Measurements from ENCODE around the gene SLC12A7.

SLC12A7 gene

GRCh38 chr5:1045960-1046560 lies 65.8 kb downstream of the SLC12A7 start:
- Histone ChIP-seq H3K4me3 (ENCODE audit: low read depth in 1 of 5, low read length in 5 of 5) (no peak overlapping the region), H3K36me3 (ENCODE audit: control insufficient read depth in 5 of 5, insufficient read depth in 5 of 5, low read length in 5 of 5) (peaks cover 0 to 11% (median 7%) of the 10 kb centered on the region in 5 donors), H3K4me1 (ENCODE audit: control insufficient read depth in 5 of 5, insufficient read depth in 5 of 5, low read length in 5 of 5) (peaks cover 0 to 66% (median 0%) of the 10 kb centered on the region in 5 donors), H3K9me3 (ENCODE audit: control insufficient read depth in 5 of 5, low read length in 5 of 5) (peaks cover 0 to 3% (median 0%) of the 10 kb centered on the region in 5 donors), H3K27me3 (ENCODE audit: control insufficient read depth in 5 of 5, insufficient read depth in 4 of 5, low read length in 5 of 5) (peaks cover 0 to 24% (median 0%) of the 10 kb centered on the region in 5 donors), H3K27ac (ENCODE audit: low read depth, low read length) (no peak overlapping the region), H3K9ac (ENCODE audit: low read length in 5 of 5) (peak overlapping the region in 1 of 5 donors; percentile 87)

GRCh38 chr5:1044117-1044516 lies 67.7 kb downstream of the SLC12A7 start:
- Histone ChIP-seq H3K4me1 (ENCODE audit: control insufficient read depth in 5 of 5, insufficient read depth in 5 of 5, low read length in 5 of 5) (peaks cover 0 to 66% (median 0%) of the 10 kb centered on the region in 5 donors), H3K36me3 (ENCODE audit: control insufficient read depth in 5 of 5, insufficient read depth in 5 of 5, low read length in 5 of 5) (no peaks in the 10 kb centered on the region), H3K27me3 (ENCODE audit: control insufficient read depth in 5 of 5, insufficient read depth in 4 of 5, low read length in 5 of 5) (peaks cover 0 to 24% (median 0%) of the 10 kb centered on the region in 5 donors), H3K9me3 (ENCODE audit: control insufficient read depth in 5 of 5, low read length in 5 of 5) (peaks cover 0 to 3% (median 0%) of the 10 kb centered on the region in 5 donors), H3K4me3 (ENCODE audit: low read depth in 1 of 5, low read length in 5 of 5) (no peak overlapping the region), H3K27ac (ENCODE audit: low read depth, low read length) (no peak overlapping the region), H3K9ac (ENCODE audit: low read length in 5 of 5) (peak overlapping the region in 1 of 5 donors; percentile 91)

GRCh38 chr5:1043327-1043726 lies 68.5 kb downstream of the SLC12A7 start:
- peaks cover 0 to 24% (median 0%) of the 10 kb centered on the region in 5 donors for H3K27me3 ChIP-seq (ENCODE audit: control insufficient read depth in 5 of 5, insufficient read depth in 4 of 5, low read length in 5 of 5)
- H3K27ac ChIP-seq (ENCODE audit: low read depth, low read length): no peak overlapping the region
- H3K9ac ChIP-seq (ENCODE audit: low read length in 5 of 5): peak overlapping the region in 1 of 5 donors; percentile 91
- H3K4me3 ChIP-seq (ENCODE audit: low read depth in 1 of 5, low read length in 5 of 5): no peak overlapping the region
- H3K36me3 ChIP-seq (ENCODE audit: control insufficient read depth in 5 of 5, insufficient read depth in 5 of 5, low read length in 5 of 5): no peaks in the 10 kb centered on the region
- H3K4me1 ChIP-seq (ENCODE audit: control insufficient read depth in 5 of 5, insufficient read depth in 5 of 5, low read length in 5 of 5): peaks cover 0 to 62% (median 0%) of the 10 kb centered on the region in 5 donors
- H3K9me3 ChIP-seq (ENCODE audit: control insufficient read depth in 5 of 5, low read length in 5 of 5): peaks cover 0 to 3% (median 0%) of the 10 kb centered on the region in 5 donors

- Histone ChIP-seq H3K9me3 (ENCODE audit: control insufficient read depth in 5 of 5, low read length in 5 of 5) (peaks cover 0 to 3% (median 0%) of the 10 kb centered on the region in 5 donors), H3K4me1 (ENCODE audit: control insufficient read depth in 5 of 5, insufficient read depth in 5 of 5, low read length in 5 of 5) (peaks cover 0 to 55% (median 0%) of the 10 kb centered on the region in 5 donors), H3K27me3 (ENCODE audit: control insufficient read depth in 5 of 5, insufficient read depth in 4 of 5, low read length in 5 of 5) (peaks cover 0 to 18% (median 0%) of the 10 kb centered on the region in 5 donors), H3K4me3 (ENCODE audit: low read depth in 1 of 5, low read length in 5 of 5) (no peak overlapping the region), H3K9ac (ENCODE audit: low read length in 5 of 5) (peak overlapping the region in 1 of 5 donors; percentile 50), H3K27ac (ENCODE audit: low read depth, low read length) (no peak overlapping the region), H3K36me3 (ENCODE audit: control insufficient read depth in 5 of 5, insufficient read depth in 5 of 5, low read length in 5 of 5) (no peaks in the 10 kb centered on the region)
Observed at GRCh38 chr5:1042626-1043025, 69.2 kb downstream of the SLC12A7 start.

GRCh38 chr5:1041225-1042143 lies 70.4 kb downstream of the SLC12A7 start:
- H3K4me3 ChIP-seq (ENCODE audit: low read depth in 1 of 5, low read length in 5 of 5): no peak overlapping the region
- peak overlapping the region in 1 of 5 donors; percentile 50 for H3K9ac ChIP-seq (ENCODE audit: low read length in 5 of 5)
- H3K4me1 ChIP-seq (ENCODE audit: control insufficient read depth in 5 of 5, insufficient read depth in 5 of 5, low read length in 5 of 5): peaks cover 0 to 45% (median 0%) of the 10 kb centered on the region in 5 donors
- H3K27me3 ChIP-seq (ENCODE audit: control insufficient read depth in 5 of 5, insufficient read depth in 4 of 5, low read length in 5 of 5): peaks cover 0 to 16% (median 0%) of the 10 kb centered on the region in 5 donors
- H3K27ac ChIP-seq (ENCODE audit: low read depth, low read length): no peak overlapping the region
- H3K36me3 ChIP-seq (ENCODE audit: control insufficient read depth in 5 of 5, insufficient read depth in 5 of 5, low read length in 5 of 5): no peaks in the 10 kb centered on the region
- H3K9me3 ChIP-seq (ENCODE audit: control insufficient read depth in 5 of 5, low read length in 5 of 5): peaks cover 0 to 3% (median 0%) of the 10 kb centered on the region in 5 donors

- Histone ChIP-seq H3K27ac (ENCODE audit: low read depth, low read length) (no peak overlapping the region), H3K9me3 (ENCODE audit: control insufficient read depth in 5 of 5, low read length in 5 of 5) (peaks cover 0 to 3% (median 0%) of the 10 kb centered on the region in 5 donors), H3K9ac (ENCODE audit: low read length in 5 of 5) (no peak overlapping the region), H3K4me1 (ENCODE audit: control insufficient read depth in 5 of 5, insufficient read depth in 5 of 5, low read length in 5 of 5) (peaks cover 0 to 38% (median 0%) of the 10 kb centered on the region in 5 donors), H3K27me3 (ENCODE audit: control insufficient read depth in 5 of 5, insufficient read depth in 4 of 5, low read length in 5 of 5) (peaks cover 0 to 16% (median 0%) of the 10 kb centered on the region in 5 donors), H3K4me3 (ENCODE audit: low read depth in 1 of 5, low read length in 5 of 5) (no peak overlapping the region), H3K36me3 (ENCODE audit: control insufficient read depth in 5 of 5, insufficient read depth in 5 of 5, low read length in 5 of 5) (no peaks in the 10 kb centered on the region)
Observed at GRCh38 chr5:1040571-1040970, 71.3 kb downstream of the SLC12A7 start.

- Histone ChIP-seq H3K27ac (ENCODE audit: low read depth, low read length) (no peak overlapping the region), H3K9ac (ENCODE audit: low read length in 5 of 5) (no peak overlapping the region), H3K36me3 (ENCODE audit: control insufficient read depth in 5 of 5, insufficient read depth in 5 of 5, low read length in 5 of 5) (no peaks in the 10 kb centered on the region), H3K4me3 (ENCODE audit: low read depth in 1 of 5, low read length in 5 of 5) (no peak overlapping the region), H3K27me3 (ENCODE audit: control insufficient read depth in 5 of 5, insufficient read depth in 4 of 5, low read length in 5 of 5) (peaks cover 0 to 14% (median 0%) of the 10 kb centered on the region in 5 donors), H3K9me3 (ENCODE audit: control insufficient read depth in 5 of 5, low read length in 5 of 5) (peaks cover 0 to under 1% (median 0%) of the 10 kb centered on the region in 5 donors), H3K4me1 (ENCODE audit: control insufficient read depth in 5 of 5, insufficient read depth in 5 of 5, low read length in 5 of 5) (peaks cover 0 to 32% (median 0%) of the 10 kb centered on the region in 5 donors)
Observed at GRCh38 chr5:1039706-1040260, 72.1 kb downstream of the SLC12A7 start.

GRCh38 chr5:1039210-1039548 lies 72.7 kb downstream of the SLC12A7 start:
- no peak overlapping the region for H3K27ac ChIP-seq (ENCODE audit: low read depth, low read length)
- H3K4me3 ChIP-seq (ENCODE audit: low read depth in 1 of 5, low read length in 5 of 5): no peak overlapping the region
- H3K36me3 ChIP-seq (ENCODE audit: control insufficient read depth in 5 of 5, insufficient read depth in 5 of 5, low read length in 5 of 5): no peaks in the 10 kb centered on the region
- no peaks in the 10 kb centered on the region for H3K9me3 ChIP-seq (ENCODE audit: control insufficient read depth in 5 of 5, low read length in 5 of 5)
- peaks cover 0 to 11% (median 0%) of the 10 kb centered on the region in 5 donors for H3K27me3 ChIP-seq (ENCODE audit: control insufficient read depth in 5 of 5, insufficient read depth in 4 of 5, low read length in 5 of 5)
- H3K4me1 ChIP-seq (ENCODE audit: control insufficient read depth in 5 of 5, insufficient read depth in 5 of 5, low read length in 5 of 5): peaks cover 0 to 26% (median 0%) of the 10 kb centered on the region in 5 donors
- H3K9ac ChIP-seq (ENCODE audit: low read length in 5 of 5): no peak overlapping the region

- Histone ChIP-seq H3K36me3 (ENCODE audit: control insufficient read depth in 5 of 5, insufficient read depth in 5 of 5, low read length in 5 of 5) (no peaks in the 10 kb centered on the region), H3K9ac (ENCODE audit: low read length in 5 of 5) (no peak overlapping the region), H3K27me3 (ENCODE audit: control insufficient read depth in 5 of 5, insufficient read depth in 4 of 5, low read length in 5 of 5) (peaks cover 0 to 11% (median 3%) of the 10 kb centered on the region in 5 donors), H3K9me3 (ENCODE audit: control insufficient read depth in 5 of 5, low read length in 5 of 5) (no peaks in the 10 kb centered on the region), H3K4me1 (ENCODE audit: control insufficient read depth in 5 of 5, insufficient read depth in 5 of 5, low read length in 5 of 5) (peaks cover 0 to 20% (median 0%) of the 10 kb centered on the region in 5 donors), H3K4me3 (ENCODE audit: low read depth in 1 of 5, low read length in 5 of 5) (no peak overlapping the region), H3K27ac (ENCODE audit: low read depth, low read length) (no peak overlapping the region)
Observed at GRCh38 chr5:1038417-1039209, 73.2 kb downstream of the SLC12A7 start.

All from subcutaneous abdominal adipose tissue (tissue), 5 donors.